ENCODE data around the gene SYT1.
"Not testable (repeated sequence)": the region's sequence is repeated elsewhere in the genome, so short reads cannot be mapped to it uniquely, and the experiment has no call there.

The SYT1 gene

DNA sequence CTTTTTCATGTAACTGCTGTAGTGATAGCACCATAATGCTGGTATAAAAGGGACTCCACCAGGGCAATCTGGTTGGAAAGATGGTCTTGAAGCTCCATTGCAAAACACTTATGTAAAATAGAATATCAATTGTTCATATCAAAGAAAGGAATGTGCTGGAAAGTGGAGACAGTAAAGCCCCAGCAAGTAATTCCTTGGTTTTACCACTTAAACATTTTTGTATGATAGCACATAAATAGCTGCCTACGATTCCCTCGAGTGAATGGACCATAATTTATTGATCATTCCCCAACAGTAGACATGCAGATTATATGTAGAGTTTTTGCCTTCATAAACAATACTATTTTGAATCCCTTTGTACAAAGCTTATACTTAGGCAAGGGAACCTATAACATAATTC, 550.7 kb downstream of the SYT1 start:
- DNase-seq: no peak

DNA sequence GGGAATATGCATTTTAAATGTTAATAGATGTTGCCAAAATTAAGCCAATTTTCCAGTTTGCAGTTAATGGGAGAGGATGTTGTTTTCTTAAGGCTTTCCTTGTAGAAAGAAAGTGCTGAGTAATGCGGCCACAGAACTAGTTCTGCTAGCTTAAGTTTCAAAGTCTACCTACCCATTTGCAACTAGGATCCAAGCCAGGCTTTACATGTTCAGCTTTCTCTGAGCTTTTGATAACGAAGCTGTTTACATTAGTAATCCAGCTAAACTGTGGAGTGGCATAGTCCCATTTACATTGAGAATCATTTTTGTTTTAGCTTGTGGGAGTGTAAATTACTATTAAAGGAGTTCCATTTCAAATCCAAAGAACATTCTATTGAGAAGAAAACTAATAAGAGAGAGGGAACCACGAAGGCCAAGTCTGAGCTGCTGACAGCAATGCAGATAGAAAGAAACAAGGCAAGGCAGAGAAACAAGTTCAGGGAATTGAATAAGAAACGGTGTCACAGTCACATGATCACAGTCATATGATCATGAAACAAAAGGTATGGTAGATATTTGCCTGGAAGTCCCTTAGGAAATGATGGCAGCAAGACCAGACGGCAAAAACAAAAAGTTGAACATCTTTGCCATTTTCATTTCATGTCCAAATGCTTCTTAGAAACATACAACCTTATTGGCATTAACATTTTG, 551.3 kb downstream of the SYT1 start:
- DNase-seq: no peak

DNA sequence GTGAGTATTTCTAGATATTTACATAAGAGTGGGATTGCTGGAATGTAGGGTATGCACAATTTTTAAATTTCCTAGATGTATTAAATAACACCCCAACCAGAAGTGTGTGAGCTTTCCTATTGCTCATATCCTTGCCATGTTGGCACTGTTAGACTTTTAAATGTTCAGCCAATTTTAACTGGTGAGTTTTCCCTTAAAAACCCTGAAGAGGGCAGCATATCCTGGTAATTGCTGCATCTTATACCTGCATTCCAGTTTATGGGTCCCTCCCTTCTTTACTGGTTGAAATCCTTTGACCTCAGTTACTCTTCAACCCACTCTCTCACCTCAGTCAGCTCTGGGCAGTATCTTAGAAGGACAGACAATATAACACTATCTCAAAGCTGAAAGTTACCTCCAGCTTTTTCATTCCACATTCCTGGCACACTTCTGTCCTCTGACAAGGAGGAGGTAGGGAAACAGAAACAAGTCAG, 555.6 kb downstream of the SYT1 start:
- peak; percentile 17 to 60 for DNase-seq

DNA sequence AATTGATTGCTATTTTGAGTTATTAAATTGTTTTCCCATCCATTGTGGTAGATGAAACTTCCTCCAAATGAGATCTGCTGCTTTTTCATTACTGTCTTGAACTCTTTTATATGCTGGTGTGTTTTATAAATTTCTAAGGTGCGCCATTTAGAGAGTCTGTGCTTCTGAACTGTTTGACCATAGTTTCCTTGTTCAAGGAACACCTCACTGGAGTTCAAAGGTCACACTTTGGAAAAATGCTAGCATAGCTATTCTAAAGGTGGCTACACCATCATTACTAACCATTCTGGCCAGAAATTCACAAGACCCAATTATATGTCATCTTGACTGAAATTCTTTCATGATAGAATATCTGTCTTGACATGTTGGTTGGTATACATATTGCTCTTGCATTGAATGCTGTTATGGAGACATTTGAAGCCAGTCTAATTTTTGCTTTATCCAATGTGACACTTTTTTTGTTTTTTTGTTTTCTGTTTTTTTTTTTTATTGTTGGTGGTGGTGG, 556.7 kb downstream of the SYT1 start:
- DNase-seq: no peak

DNA sequence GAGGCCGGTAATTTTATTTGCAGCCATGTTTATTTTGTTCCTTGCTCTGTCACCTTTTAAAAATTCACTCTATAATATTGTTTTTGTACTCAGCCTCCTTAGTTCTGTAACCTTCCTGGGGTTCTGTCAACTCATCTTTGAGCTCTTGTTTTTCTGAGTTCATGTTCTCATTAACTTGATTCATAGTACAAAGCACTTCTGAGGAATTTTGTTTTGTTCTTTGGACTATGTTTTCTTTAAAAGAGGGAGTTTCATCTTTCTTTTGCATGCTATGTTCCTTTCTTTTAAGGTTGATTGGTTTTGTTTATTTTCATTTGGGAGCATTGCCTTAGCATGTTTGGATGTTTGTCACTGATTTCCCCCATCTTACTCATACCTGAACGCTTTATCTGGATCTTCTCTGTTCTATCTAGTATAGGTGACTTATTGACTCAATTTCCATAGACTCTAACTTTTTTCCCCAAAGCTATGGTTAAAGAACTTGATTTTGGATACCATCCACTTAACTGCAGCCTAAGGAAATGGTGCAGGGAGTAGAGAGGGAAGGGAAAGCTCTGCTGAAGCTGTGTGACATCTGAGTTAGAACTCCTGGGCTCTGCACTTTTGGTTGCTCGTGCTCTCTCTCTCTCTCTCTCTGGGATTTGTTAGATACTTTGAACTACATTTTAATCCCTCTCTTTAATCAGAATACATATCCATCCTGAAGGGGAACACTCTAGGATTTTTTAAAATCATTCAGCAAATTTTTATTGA, 557.7 kb downstream of the SYT1 start:
- no peak for DNase-seq

DNA sequence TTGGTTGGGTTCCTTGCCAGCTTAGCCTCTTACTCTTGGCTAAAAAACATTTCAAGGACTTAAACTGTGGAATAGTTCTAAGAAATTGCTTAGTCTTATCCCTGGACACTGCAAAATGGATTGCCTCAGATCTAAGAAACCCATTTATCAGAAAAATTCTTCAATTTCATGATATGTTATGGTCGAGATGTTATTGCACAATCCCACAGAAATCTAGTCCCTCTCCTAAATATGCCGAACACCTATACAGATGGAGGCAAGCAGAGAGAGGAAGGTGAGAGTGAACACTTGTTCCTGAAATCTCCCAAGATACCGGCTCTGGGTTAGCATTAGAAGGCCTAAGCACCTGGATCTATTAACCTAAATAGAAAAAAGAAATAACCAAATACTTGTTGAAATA, 559.0 kb downstream of the SYT1 start:
- no peak for DNase-seq

DNA sequence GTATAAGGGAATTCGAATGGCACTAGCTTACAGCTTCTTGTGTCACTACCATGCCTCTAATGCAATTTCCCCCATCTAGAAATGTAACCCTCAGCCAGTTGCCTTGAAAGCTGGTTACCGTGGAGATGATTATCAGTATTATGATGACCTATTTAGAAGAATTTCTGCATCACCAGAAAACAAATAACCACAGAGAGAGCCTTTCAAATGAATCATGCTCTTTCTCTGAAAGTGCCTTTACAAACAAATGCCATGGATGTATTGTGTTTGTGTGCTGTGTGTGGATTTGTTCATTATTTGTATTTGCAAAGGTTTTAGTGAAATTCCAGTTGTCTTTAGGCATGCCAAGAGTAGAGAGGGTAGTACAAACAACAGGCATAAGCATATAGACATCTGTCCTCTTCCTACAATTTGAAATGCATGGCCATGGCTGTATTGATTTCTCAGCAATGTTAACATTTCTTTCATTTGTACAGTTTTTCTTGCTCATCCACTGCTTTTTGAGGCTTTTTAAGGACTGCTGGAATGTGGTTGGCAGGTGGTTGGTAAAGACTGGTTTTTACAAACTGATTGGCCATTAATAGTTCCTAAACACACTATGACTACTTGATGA, 559.6 kb downstream of the SYT1 start:
- DNase-seq: no peak

DNA sequence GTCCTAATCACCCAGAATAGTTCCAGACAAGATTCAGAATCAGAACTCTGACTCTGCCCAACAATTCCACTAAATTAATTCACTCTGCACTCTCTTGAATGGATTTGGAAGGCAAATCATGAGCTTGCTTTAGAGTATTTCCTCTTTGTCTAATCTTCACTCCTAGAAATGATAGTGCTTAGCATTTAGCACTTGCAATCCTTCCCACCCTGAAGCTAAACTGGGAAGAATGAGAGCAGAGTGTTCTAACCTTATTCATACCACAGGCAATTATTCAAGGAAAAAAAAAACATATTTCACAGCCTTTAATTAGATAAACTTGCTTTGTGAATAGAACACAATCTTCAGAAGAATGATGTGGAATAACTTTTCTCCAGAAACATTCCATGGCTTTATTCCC, 561.5 kb downstream of the SYT1 start:
- peak in 1 of 2 experiments; percentile 8 for DNase-seq

DNA sequence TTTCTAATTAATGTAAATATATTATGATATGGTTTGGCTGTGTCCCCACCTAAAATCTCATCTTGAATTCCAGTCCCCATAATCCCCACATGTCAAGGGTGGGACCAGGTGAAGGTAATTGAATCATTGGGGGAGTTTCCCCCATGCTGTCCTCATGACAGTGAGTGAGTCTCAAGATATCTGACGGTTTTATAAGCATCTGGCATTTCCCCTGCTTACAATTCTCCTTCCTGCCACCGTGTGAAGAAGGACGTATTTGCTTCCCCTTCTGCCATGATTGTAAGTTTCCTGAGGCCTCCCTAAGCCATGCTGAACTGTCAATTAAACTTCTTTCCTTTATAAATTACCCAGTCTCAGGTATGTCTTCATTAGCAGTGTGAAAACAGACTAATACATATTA, 562.2 kb downstream of the SYT1 start:
- DNase-seq: not testable (repeated sequence)

DNA sequence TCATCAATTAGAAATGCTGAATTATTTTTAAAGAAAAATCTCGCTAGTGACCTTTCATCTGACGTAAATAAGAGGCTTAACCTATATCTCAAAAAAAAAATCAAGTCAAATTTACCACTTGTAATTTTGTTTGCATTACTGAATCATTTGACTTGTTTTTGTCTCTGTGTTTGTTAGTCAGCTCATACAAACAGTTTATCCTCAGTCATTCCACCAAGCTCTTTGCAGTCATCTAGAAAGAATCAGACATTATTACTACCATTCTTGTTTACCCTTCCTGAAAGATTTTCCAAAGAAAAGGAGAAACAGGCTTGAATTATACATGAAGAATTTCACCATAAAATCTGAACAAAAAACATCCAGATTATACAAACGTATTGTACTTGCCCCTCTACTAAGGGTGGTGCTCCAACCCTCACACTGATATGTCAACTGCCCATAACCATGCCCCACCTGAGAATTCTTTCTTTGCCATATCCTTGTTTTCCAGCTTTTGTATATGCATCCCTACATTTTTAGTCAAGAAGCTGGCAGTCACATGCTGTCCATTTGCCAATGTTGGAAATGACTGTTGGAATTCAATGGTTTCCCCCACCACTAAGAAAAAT, 569.0 kb downstream of the SYT1 start:
- DNase-seq: no peak

DNA sequence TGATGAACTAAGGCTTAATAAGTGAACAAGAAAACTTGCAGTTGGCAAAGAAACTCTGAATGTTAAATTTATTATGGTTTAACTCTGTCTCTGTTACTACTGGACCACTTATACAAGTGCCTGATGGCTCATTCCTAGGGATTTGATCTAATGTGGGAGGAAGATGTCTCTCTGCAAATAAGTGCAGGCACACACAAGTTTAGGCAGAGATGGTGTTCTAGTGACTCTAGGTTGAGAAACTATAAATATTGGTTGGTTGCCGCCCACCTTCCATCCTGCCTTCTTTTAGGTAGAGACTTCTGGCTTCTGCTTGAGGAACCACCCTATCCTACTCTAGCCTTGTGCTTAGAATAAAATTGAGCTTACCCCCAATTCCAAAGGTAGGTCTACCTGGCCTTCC, 570.0 kb downstream of the SYT1 start:
- no peak for DNase-seq

DNA sequence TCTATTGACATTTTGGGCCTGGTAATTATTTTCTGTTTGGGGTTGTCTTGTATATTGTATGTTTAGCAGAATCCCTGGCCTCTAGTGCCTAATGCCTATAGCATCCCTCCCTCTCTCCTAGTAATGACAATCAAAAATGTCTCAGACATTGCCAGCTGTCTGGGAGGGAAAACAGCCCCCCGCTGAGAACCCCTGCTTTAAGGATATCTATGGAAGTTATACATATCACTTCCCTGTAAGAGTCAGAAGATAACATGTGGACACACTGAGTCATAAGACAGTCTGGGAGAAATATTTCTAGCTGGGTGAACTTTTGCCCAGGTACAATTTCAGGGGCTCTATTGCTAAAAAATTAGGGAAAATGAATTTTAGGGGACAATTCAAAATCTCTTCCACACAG, 571.2 kb downstream of the SYT1 start:
- no peak for DNase-seq

DNA sequence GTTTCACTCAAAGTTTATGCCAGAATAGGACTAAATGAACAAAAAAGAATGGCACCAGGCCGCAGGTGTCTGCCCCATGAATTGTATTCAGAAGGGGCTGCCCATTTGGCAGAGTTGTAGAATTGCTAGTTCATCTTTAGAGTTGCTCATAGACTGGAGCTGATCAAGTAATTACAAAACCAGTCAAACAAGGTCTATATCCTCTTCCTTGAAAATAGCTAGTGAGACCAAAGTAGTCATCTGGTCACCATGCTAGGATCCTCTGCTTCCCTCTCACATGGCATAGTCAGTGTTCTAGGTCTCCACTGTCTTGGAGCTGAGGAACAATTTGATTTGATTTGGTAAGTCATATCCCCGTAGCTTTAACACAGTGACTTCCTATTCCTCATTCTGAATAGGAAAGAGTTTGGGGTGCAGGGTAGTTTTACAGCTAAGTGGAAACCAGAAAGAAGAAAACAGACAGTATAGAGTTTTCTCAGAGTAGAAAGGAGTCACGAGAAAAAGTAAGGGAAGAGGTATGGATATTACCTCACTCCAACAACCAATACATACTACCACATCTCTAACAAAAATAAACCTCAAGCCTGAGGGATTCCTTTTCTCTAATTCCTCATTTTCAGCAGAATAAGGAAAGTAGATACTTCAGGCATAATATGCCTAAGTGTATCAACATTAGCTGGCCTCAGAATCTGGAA, 574.1 kb downstream of the SYT1 start:
- DNase-seq: no peak

DNA sequence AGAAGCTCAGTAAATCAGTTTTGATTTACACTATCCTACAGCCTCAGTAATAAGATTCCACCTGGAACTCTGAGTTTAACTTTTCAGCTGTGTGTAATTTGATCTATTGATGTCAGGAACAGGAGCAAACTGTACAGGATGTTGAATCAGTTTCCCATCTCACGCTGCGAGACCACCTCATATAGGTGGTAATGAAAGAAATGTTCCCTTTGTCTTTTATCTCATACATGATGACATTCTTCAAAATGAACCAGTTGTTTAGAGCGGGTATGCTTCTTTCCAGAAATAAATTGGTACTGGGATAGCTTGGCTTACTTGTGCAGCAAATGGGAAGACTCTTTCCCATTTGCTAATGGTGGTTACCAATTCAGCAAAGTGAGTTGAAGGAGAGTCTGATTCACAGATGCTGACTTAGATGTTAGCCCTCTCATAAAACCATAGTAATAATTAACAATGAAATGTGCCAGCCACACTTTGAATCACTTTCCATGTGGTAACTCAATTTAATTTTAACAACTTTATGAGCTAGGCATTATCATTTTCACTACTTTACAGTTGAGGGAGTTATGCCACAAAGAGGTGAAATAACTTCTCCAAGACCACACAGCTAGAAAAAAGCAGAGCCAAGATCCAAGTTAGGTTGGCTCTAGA, 574.7 kb downstream of the SYT1 start:
- DNase-seq: no peak

DNA sequence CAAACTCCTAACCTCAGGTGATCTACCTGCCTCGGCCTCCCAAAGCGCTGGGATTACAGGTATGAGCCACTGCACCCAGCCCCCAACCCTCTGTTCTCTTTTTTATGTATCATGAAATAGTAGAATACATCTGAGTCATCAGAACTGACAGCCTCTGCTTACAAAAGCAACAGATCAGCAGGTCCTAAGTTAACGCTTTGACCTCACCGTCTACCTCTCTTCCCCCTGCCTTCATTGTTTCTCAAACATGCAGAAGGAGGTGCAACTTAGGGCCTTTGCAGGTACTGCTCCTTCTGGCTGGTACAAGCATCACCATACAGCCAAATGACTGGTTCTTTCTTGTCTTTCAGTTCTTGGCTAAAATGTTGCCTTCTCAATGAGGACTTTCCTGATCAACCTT, 577.0 kb downstream of the SYT1 start:
- no peak for DNase-seq

DNA sequence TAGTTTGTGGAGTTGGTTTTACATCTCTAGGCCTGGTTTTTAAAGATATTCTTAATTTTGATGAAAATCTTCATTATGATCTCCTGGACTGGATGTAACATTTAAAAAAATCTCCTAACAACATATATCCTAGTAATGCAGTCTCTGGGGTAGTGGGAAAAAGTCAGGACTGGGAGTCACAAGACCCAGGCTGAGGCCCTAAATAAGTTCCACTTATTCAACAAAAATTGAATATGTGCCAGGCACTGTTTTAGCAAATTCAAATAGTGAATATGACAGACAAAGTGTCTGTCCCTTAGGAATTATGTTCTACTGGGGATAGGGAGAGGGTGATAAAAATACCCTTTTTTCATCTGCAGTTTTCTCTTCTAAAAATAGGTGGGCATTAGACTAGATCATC, 577.8 kb downstream of the SYT1 start:
- DNase-seq: no peak

DNA sequence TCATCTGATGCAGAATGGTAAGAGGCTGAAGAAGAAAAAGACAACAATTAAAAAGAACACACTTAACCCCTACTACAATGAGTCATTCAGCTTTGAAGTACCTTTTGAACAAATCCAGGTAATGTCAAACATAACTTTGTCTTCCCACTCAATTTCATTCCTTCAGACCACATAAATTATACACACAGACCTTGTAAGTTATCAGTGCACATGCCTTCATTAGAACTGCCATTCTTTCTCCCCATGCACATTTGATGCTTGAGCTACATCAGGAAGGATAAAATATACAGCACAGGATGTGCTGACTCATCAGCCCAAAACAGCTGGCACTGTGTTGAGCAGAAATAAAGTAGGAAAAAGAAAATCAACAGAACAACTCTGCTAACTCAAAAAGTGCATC, 579.5 kb downstream of the SYT1 start:
- DNase-seq: no peak

DNA sequence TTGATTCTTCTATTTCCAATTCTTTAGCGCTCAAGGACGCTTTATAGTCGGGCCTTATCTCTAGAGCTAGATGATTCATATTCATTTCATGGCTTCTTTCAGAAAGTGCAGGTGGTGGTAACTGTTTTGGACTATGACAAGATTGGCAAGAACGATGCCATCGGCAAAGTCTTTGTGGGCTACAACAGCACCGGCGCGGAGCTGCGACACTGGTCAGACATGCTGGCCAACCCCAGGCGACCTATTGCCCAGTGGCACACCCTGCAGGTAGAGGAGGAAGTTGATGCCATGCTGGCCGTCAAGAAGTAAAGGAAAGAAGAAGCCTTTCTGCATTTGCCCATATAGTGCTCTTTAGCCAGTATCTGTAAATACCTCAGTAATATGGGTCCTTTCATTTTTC, 584.2 kb downstream of the SYT1 start:
- DNase-seq: no peak

DNA sequence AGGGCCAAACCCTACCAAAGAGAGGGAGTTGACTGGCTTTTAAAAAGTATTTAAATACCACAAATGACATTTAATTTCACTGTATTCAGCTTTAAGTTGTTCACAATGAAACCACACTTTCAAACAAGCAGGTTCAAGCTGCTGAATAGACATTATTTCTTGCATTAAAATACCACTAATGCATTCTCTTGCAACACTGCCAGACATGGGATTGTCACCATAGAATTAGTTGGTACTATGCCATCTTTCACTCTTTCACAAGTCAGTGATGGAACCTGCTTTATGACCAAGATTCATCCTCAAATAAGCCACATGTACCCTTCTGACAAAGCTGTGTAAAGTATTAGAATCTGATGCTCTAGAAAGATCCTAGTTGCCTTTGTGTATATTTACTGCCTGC, 586.8 kb downstream of the SYT1 start:
- DNase-seq: no peak

DNA sequence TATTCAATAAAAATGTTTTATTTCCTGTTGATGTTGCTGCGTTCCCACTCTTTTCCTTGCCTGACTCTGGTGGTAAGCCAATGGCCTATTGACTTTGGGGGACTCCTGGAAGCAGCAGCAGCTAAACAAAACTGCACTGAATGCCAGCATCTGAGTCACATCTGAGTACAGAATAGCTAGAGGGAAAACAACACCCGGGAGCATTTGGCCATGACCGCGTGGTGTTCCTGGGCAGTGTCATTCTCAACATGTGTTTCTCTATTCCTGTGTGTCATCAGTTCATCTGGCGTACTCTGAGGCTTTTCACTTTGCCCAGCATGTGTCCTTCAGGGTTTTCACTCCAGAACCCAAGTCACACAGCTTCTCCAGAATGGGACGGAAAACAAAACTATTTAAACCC, 587.4 kb downstream of the SYT1 start:
- DNase-seq: no peak

DNA sequence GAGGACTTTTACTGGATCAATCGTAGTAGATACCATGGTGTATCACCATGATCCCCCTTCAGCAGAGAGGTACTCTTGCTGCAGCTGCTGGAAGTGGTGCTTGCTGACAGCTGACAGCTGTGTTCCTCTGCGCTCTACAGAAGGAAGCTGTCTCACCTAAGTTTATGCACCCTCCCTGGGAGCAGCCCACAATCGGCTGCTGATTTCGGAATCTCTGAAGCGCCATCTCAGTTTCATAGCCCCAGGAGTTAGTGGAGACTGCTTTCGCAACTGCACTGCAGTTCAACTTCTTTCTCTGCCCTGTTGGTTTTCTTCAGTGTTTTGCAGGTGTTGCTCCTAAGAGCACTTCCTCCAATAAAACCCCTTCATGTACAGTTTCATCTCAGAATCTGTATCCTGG, 588.3 kb downstream of the SYT1 start:
- no peak for DNase-seq

DNA sequence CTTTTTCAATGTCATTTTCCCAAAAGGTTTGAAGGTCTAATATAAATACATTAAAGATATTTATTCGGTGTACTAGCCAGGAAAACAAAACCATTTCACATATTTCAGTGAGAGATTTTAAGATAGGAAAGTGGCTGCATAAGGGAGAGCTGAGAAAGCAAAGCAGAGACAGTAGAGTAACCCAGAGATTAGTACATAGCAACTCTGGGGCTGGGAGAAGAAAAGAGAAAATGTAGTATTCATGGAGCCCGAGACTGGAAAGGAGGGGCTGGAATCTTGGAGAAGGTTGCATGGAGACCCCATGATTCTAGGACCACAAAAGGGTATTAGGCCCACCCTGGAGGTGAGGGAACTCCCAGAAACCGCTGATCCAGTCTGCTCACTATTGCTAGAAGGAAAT, 589.2 kb downstream of the SYT1 start:
- DNase-seq: no peak
